Panc1 (cell line): ENCODE measurements around the gene ARX.

Experiments used
- CTCF ChIP-seq: fragments of 450-650 bp; IDR thresholded peaks from 2 replicates; pipeline ENCODE4 v1.5.1; 2017; ENCODE audit warnings: mild to moderate bottlenecking
- POLR2AphosphoS5 ChIP-seq: IDR thresholded peaks from 2 replicates; pipeline ENCODE4 v1.6.1; 2012; ENCODE audit warnings: mild to moderate bottlenecking, low read depth, low read length, moderate library complexity
- REST ChIP-seq, 2 experiments: IDR thresholded peaks; 2 replicates each; pipeline ENCODE4 v1.6.1; 2011 to 2012; ENCODE audit warnings: low read depth in 2 of 2, control low read depth in 1 of 2, low read length in 1 of 2, mild to moderate bottlenecking in 1 of 2, moderate library complexity in 1 of 2; ENCODE audit not compliant: insufficient read depth in 1 of 2
- SIN3A ChIP-seq: IDR thresholded peaks from 2 replicates; pipeline ENCODE4 v1.6.1; 2012; ENCODE audit warnings: low read depth, mild to moderate bottlenecking, low read length, moderate library complexity, borderline replicate concordance; ENCODE audit not compliant: insufficient read depth
- TCF7L2 ChIP-seq: IDR thresholded peaks from 2 replicates; pipeline ENCODE4 v1.6.1; 2011; ENCODE audit warnings: mild to moderate bottlenecking, low read depth, low read length, inconsistent platforms

GRCh38 chrX:24961809-24962208, 54.0 kb downstream of the ARX start:
- TF ChIP-seq CTCF, result no peak
- no peak for TF ChIP-seq POLR2AphosphoS5
- TF ChIP-seq REST (IDR thresholded peaks at IDR 0.05; ENCODE audit: insufficient read depth in 1 of 2, low read depth in 2 of 2, low read length in 1 of 2), result no peak
- no peak for TF ChIP-seq TCF7L2
- TF ChIP-seq SIN3A, result no peak
